GM06990 (cell line): Measurements from ENCODE around the gene PMFBP1.

Experiments used
- DNase-seq: peaks from one replicate; pipeline ENCODE4 v3.0.0-alpha.2; 2011; ENCODE audit not compliant: insufficient read length; ENCODE audit errors: extremely low read depth
- H3K27me3 ChIP-seq: replicated peaks from 2 replicates; pipeline ENCODE4 v1.6.0; 2011; ENCODE audit warnings: low read length; ENCODE audit not compliant: control insufficient read depth, insufficient read depth
- H3K36me3 ChIP-seq: 2 replicates; pipeline ENCODE4 v1.5.1; 2011; ENCODE audit warnings: low read length; ENCODE audit not compliant: control insufficient read depth, insufficient read depth
- H3K4me3 ChIP-seq: replicated peaks from 2 replicates; pipeline ENCODE4 v1.5.1; 2011; ENCODE audit warnings: low read depth, mild to moderate bottlenecking, control low read depth, low read length
- CTCF ChIP-seq: IDR thresholded peaks from 2 replicates; pipeline ENCODE4 v1.5.1; 2011; ENCODE audit warnings: low read length, control low read depth, mild to moderate bottlenecking, inconsistent platforms; ENCODE audit not compliant: insufficient read depth, poor library complexity, severe bottlenecking

Gene PMFBP1

DNA sequence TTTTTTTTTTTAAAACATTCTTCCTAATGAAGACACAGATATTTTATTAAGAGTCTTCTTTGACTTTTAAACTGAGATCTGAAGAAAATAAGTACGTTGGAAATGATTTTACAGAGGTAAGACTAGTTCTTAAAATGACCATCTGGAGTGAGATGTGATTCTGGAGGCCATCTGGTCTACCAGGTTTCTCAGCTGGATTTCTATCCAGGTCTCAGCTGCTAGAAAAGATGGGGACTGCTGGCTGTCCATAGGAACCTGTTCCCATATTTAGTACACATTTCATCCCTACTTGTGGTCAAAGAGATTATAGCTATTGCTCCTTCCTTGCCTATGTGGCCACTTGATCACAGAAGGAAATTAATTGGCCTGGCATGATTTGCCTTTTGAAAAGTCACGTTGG lies 12.2 kb downstream of the PMFBP1 start:
- no peak overlapping the region for H3K4me3 ChIP-seq
- no peak for TF ChIP-seq CTCF
- no peaks in the 10 kb centered on the region for H3K27me3 ChIP-seq
- no peaks in the 10 kb centered on the region for H3K36me3 ChIP-seq
- no peak for DNase-seq

DNA sequence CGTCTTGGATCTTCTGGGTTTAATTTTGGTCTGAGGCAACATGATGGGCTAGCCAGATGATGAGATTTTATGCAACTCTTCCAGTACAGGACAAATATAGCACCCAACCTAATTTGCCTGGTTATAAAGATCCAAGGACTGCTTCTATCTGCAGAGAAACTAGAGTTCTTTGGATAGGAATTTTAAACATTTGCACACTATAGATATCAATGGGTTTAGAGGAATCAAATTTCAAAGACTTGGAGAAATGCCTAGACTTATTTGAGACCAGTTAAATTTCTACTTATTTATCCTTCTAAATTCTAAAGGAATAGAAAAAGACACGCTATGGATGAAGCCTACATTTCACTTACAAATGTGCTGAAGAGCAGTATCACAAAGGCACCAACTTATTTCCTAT lies 12.6 kb downstream of the PMFBP1 start:
- H3K4me3 ChIP-seq, result no peak overlapping the region
- DNase-seq, result no peak
- H3K36me3 ChIP-seq, result no peaks in the 10 kb centered on the region
- no peak for TF ChIP-seq CTCF
- no peaks in the 10 kb centered on the region for H3K27me3 ChIP-seq

GRCh38 chr16:72149676-72150464 lies 22.1 kb downstream of the PMFBP1 start:
- H3K27me3 ChIP-seq, result no peaks in the 10 kb centered on the region
- no peaks in the 10 kb centered on the region for H3K36me3 ChIP-seq
- DNase-seq, result no peak
- H3K4me3 ChIP-seq, result no peak overlapping the region
- no peak for TF ChIP-seq CTCF

DNA sequence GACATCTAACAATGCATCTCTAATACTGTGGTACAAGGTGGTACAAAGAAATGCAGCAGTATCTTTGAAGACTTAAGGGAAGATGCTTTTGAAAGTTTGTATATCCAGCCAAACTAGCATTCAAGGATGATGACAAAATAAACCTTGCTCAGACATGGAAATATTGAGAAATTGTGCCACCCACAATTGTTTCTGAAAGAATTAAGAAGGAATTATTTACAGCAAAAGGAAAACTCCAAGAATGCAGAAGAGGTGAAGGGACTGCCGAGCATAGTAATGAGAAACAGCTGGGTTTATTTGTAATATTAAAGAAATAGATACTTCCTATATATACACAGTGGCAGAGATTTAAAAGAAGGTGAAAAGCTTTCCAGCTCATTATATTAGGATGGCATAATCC lies 29.5 kb downstream of the PMFBP1 start:
- no peak for DNase-seq
- no peaks in the 10 kb centered on the region; the same call in 1 of the 2 replicates for H3K27me3 ChIP-seq
- no peak overlapping the region for H3K4me3 ChIP-seq
- TF ChIP-seq CTCF, result no peak
- H3K36me3 ChIP-seq, result no peaks in the 10 kb centered on the region

GRCh38 chr16:72139908-72140307 lies 32.0 kb downstream of the PMFBP1 start:
- no peak for DNase-seq
- Histone ChIP-seq H3K36me3 (no peaks in the 10 kb centered on the region), H3K27me3 (no peaks in the 10 kb centered on the region; the same call in 1 of the 2 replicates), H3K4me3 (no peak overlapping the region)
- TF ChIP-seq CTCF, result no peak
